PFSK-1 (cell line): ENCODE measurements around the gene ENTPD2.

Experiments used
- FOXP2 ChIP-seq: optimal IDR thresholded peaks from 2 replicates; pipeline ENCODE3; 2011; ENCODE audit warnings: borderline replicate concordance, control low read depth, inconsistent platforms; ENCODE audit not compliant: insufficient read depth; ENCODE audit errors: extremely low read length, extremely low read depth
- POLR2AphosphoS5 ChIP-seq: IDR thresholded peaks from 2 replicates; pipeline ENCODE4 v1.6.1; 2012; ENCODE audit warnings: low read depth, mild to moderate bottlenecking, control low read depth, low read length, moderate library complexity
- REST ChIP-seq, 2 experiments: IDR thresholded peaks; 2 replicates each; pipeline versions ENCODE4 v1.6.1 to v1.8.0; 2011 to 2012; ENCODE audit warnings: low read depth in 2 of 2, low read length in 2 of 2, control low read depth in 1 of 2, inconsistent platforms in 1 of 2, mild to moderate bottlenecking in 1 of 2, moderate library complexity in 1 of 2; ENCODE audit not compliant: insufficient read depth in 1 of 2
- SIN3A ChIP-seq: IDR thresholded peaks from 2 replicates; pipeline ENCODE4 v1.6.1; 2012; ENCODE audit warnings: mild to moderate bottlenecking, low read length, moderate library complexity, borderline replicate concordance; ENCODE audit not compliant: insufficient read depth
- TAF1 ChIP-seq: IDR thresholded peaks from 2 replicates; pipeline ENCODE4 v1.6.1; 2012; ENCODE audit warnings: low read length, control low read depth, borderline replicate concordance; ENCODE audit not compliant: insufficient read depth

The ENTPD2 gene

DNA sequence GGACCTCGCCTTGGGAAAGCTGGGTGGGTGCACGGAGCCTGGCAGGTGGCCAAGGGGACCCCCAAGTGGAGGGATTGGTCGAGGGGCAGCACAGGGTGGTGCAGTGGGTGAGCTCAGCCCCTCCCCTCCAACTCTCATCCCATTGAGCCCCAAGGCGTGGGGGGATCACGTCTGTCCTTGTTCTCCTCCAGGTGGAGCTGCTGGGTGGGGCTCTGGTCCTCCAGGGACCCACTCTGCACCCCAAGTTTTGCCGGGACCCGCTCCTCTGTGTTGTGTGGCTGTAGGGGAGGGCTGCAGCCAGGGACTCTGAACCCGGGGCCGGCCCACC lies 18.4 kb downstream of the ENTPD2 start:
- 0 out of 2 replicates have a peak, but pooled peaks have one; percentile 19 for TF ChIP-seq POLR2AphosphoS5
- TF ChIP-seq FOXP2 = no peak
- no peak for TF ChIP-seq REST (IDR thresholded peaks at IDR 0.05; ENCODE audit: insufficient read depth in 1 of 2, low read depth in 2 of 2, low read length in 2 of 2)
- TF ChIP-seq TAF1 = no peak
- no peak for TF ChIP-seq SIN3A

- TF ChIP-seq FOXP2 = no peak
- no peak for TF ChIP-seq SIN3A
- TF ChIP-seq POLR2AphosphoS5 = no peak
- TF ChIP-seq TAF1 = no peak
- TF ChIP-seq REST (IDR thresholded peaks at IDR 0.05; ENCODE audit: insufficient read depth in 1 of 2, low read depth in 2 of 2, low read length in 2 of 2) = no peak
Measured at GRCh38 chr9:137034709-137035506, 19.0 kb downstream of the ENTPD2 start.

- no peak for TF ChIP-seq TAF1
- TF ChIP-seq FOXP2 = no peak
- TF ChIP-seq REST (IDR thresholded peaks at IDR 0.05; ENCODE audit: insufficient read depth in 1 of 2, low read depth in 2 of 2, low read length in 2 of 2) = no peak
- no peak for TF ChIP-seq SIN3A
- no peak for TF ChIP-seq POLR2AphosphoS5
Measured at GRCh38 chr9:137034039-137034708, 19.7 kb downstream of the ENTPD2 start.

DNA sequence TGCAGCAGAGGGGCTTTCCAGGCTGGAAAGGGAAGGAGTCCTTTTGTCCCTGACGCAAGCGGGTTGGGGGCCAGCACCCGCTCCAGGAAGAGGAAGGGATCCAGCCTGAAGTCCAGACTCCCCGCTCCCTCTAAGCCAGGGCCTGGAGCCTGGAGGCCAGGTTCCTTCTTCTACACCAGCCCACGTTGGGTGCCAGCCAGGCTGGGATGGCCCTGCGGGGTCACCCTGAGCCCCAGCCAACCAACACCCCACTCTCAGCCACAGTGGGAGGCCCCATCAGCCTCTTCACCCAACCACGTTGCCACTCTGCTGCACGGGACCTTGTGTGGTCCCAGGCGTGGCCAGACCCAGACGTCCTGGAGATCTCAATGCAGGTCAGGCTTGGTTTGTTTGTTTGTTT lies 21.0 kb downstream of the ENTPD2 start:
- TF ChIP-seq FOXP2 = no peak
- no peak for TF ChIP-seq REST (IDR thresholded peaks at IDR 0.05; ENCODE audit: insufficient read depth in 1 of 2, low read depth in 2 of 2, low read length in 2 of 2)
- no peak for TF ChIP-seq TAF1
- TF ChIP-seq POLR2AphosphoS5 = no peak
- TF ChIP-seq SIN3A = no peak
